K562 (cell line): Measurements from ENCODE around the gene SPAG16.

Source experiments
- BHLHE40 ChIP-seq: IDR thresholded peaks from 2 replicates; pipeline ENCODE4 v1.6.1; 2011; ENCODE audit warnings: low read length, improper control_type of control experiment
- ZNF511 ChIP-seq: sonication (generic); formaldehyde crosslinking; IDR thresholded peaks from 2 replicates; pipeline ENCODE4 v1.8.0; 2022; ENCODE audit warnings: mild to moderate bottlenecking, missing genetic modification reagents

GRCh38 chr2:213317929-213318328 is 33.7 kb downstream of the SPAG16 start:
- no peak for TF ChIP-seq ZNF511
- no peak for TF ChIP-seq BHLHE40
